Gastrocnemius medialis (tissue), 4 donors: Measurements from ENCODE around the gene RETREG2. TPM values are rescaled to one million over a fixed set of nuclear protein-coding genes. Genes with fewer than 3 reads are reported as not detected.

ENCODE experiments used
- ATAC-seq, 2 donors: fragments of 150-250 bp; one replicate each; pipeline ENCODE4 v1.9.1; 2016
- DNase-seq, 2 donors: peaks; one replicate each; pipeline ENCODE4 v3.0.0-alpha.2; 2019
- H3K27ac ChIP-seq, 4 donors: fragments of 200-600 bp; sonication (generic); 1 replicate in 1 of 4; 2 replicates in 3 of 4; pipeline ENCODE4 v1.5.1; 2016 to 2018; ENCODE audit warnings: mild to moderate bottlenecking in 2 of 4, moderate library complexity in 1 of 4
- H3K27me3 ChIP-seq, 3 donors: fragments of 200-600 bp; sonication (generic) in 2 of 3; 1 replicate in 1 of 3; 2 replicates in 2 of 3; pipeline versions ENCODE4 v1.5.1 to v1.6.0; 2016 to 2019; ENCODE audit warnings: mild to moderate bottlenecking in 1 of 3, moderate library complexity in 1 of 3
- H3K36me3 ChIP-seq, 2 donors: fragments of 200-600 bp; sonication (generic) in 1 of 2; one replicate each; pipeline ENCODE4 v1.5.1; 2017 to 2018
- H3K4me1 ChIP-seq, 2 donors: fragments of 200-600 bp; sonication (generic) in 1 of 2; one replicate each; pipeline ENCODE4 v1.5.1; 2016 to 2017; ENCODE audit warnings: mild to moderate bottlenecking in 2 of 2
- H3K4me3 ChIP-seq, 4 donors: fragments of 200-600 bp; sonication (generic) in 3 of 4; 1 replicate in 1 of 4; 2 replicates in 3 of 4; pipeline ENCODE4 v1.5.1; 2016 to 2019; ENCODE audit warnings: mild to moderate bottlenecking in 2 of 4
- H3K9me3 ChIP-seq, 3 donors: fragments of 200-600 bp; sonication (generic) in 2 of 3; 1 replicate in 1 of 3; 2 replicates in 2 of 3; pipeline ENCODE4 v1.5.1; 2016 to 2019
- POLR2A ChIP-seq, 2 donors: fragments of 450-650 bp; IDR thresholded peaks; one replicate each; pipeline ENCODE4 v1.6.1; 2017; ENCODE audit warnings: antibody characterized with exemption in 2 of 2, mild to moderate bottlenecking in 2 of 2, moderate library complexity in 2 of 2
- in situ Hi-C, 4 donors: fragments of 200-750 bp; cut with MboI; loops; one replicate each; pipeline versions ENCODE4 v1.15.0 to v1.8.0; 2017; ENCODE audit warnings: low sequenced_read_pairs in 4 of 4
- intact Hi-C: fragments of 100-400 bp; cut with DNase I; formaldehyde crosslinking; loops from one replicate; pipeline ENCODE4 v1.15.1; 2023; ENCODE audit warnings: low total_unique reads
- total RNA-seq, 4 donors: library from RNA; depleted of rRNA; stranded (reverse); fragments of >200 nt; gene quantifications; one replicate each; pipeline versions ENCODE4 v1.1.0 to v1.2.3, GENCODE V29; 2016
- TF ChIP-seq, protein P1 (sequence below), 5 experiments: fragments of 450-650 bp in 3 of 5; fragments of 200-600 bp in 2 of 5; sonication (generic) in 2 of 5; IDR thresholded peaks in 4 of 5; conservative IDR thresholded peaks in 1 of 5; 1 replicate in 4 of 5; 2 replicates in 1 of 5; pipeline ENCODE4 v1.5.1; 2016 to 2019; ENCODE audit warnings: antibody characterized with exemption in 5 of 5, mild to moderate bottlenecking in 3 of 5, moderate library complexity in 3 of 5

The RETREG2 gene
- total RNA-seq, 4 donors from 2014 or later, result 39.8 to 57.2 (median 44.9) TPM

- peak in 1 of 2 donors; percentile 12 for ATAC-seq
- TF ChIP-seq, protein P1, sequence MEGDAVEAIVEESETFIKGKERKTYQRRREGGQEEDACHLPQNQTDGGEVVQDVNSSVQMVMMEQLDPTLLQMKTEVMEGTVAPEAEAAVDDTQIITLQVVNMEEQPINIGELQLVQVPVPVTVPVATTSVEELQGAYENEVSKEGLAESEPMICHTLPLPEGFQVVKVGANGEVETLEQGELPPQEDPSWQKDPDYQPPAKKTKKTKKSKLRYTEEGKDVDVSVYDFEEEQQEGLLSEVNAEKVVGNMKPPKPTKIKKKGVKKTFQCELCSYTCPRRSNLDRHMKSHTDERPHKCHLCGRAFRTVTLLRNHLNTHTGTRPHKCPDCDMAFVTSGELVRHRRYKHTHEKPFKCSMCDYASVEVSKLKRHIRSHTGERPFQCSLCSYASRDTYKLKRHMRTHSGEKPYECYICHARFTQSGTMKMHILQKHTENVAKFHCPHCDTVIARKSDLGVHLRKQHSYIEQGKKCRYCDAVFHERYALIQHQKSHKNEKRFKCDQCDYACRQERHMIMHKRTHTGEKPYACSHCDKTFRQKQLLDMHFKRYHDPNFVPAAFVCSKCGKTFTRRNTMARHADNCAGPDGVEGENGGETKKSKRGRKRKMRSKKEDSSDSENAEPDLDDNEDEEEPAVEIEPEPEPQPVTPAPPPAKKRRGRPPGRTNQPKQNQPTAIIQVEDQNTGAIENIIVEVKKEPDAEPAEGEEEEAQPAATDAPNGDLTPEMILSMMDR (IDR thresholded peaks at IDR 0.05 in 4 of 5, conservative IDR thresholded peaks at IDR 0.05 in 1 of 5), result no peak
- TF ChIP-seq POLR2A (IDR thresholded peaks at IDR 0.05), result no peak
- H3K4me3 ChIP-seq, result peak overlapping the region; percentile 73 to 95 (median 90)
Observed at GRCh38 chr2:219228911-219229304, 50.8 kb downstream of the RETREG2 start.

DNA sequence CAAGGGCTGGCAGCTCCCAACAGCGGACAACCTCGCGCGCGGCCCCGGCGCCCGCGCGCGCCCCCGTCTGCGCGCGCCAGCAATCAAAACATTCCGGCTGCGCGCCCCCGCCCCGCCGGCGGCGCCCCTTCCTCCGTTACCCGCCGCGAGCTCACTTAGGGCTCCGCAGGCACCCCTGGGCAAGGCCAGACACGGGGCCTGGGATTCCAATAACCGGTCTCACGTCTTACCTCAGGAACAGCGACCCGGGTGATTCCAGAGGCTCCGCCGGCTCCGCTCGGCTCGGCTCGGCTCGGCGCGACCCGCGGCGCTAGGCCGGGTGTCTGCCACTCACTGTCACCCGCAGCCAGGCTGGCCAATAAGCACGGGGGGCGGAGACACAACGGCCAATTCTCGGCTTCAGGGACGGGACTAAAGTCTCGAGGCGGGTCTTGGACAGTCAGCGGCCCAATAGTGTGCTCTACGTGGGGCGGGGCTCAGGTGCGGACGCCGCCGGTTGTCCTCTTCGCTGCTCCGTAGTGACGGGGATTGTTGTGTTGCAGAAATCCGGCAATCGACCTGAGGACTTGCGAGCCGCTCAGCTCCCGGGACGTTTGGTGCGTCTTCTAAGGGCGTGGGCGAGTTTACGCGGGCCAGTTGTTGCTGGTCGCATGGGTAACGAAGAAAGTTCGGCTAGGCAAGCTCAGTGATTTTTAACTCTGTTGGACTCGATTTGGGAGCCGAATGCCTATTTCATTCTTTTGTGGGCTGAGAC is 51.4 kb downstream of the RETREG2 start, which contains the start of the genes ANKZF1 and ATG9A:
TSS of gene ANKZF1 (plus strand) at position 502 of the 754 bp plus-strand sequence. CDS start 452 bp downstream, outside the sequence.
TSS of gene ATG9A (minus strand) at position 332 of the 754 bp plus-strand sequence. CDS start 1,612 bp downstream, outside the sequence.
- in situ Hi-C loops (no loop called here), intact Hi-C loops (loop anchor here (1.0 to 5.0 kb wide), 7 partner anchors 10 to 268 kb away; partner anchors contain the start of genes DNAJB2, GLB1L, GMPPA and NHEJ1)
- Histone ChIP-seq H3K4me3 (peak within 1 kb of the TSS; percentile 73 to 95 (median 90)), H3K27ac (peak within 1 kb of the TSS; percentile 85 to 99 (median 90)), H3K9me3 (no peaks in the 10 kb centered on the region), H3K27me3 (no peaks in the 10 kb centered on the region), H3K36me3 (peaks cover 2 to 59% of the 10 kb centered on the region in 2 donors), H3K4me1 (peaks cover 22 to 27% of the 10 kb centered on the region in 2 donors)
- peak; percentile 99 to 100 for DNase-seq
- ATAC-seq, result peak; percentile 96 to 98
- TF ChIP-seq POLR2A (IDR thresholded peaks at IDR 0.05), result peak; percentile 93 to 95
- TF ChIP-seq, protein P1 (IDR thresholded peaks at IDR 0.05 in 4 of 5, conservative IDR thresholded peaks at IDR 0.05 in 1 of 5), result peak in 1 of 5 experiments; percentile 17

More at GRCh38 chr2:219228911-219229304, 50.8 kb downstream of the RETREG2 start:
- Histone ChIP-seq H3K27me3 (no peaks in the 10 kb centered on the region), H3K4me1 (peaks cover 22 to 27% of the 10 kb centered on the region in 2 donors), H3K36me3 (peaks cover 4 to 59% of the 10 kb centered on the region in 2 donors), H3K27ac (peak overlapping the region; percentile 85 to 99 (median 90)), H3K9me3 (no peaks in the 10 kb centered on the region)
- intact Hi-C loops (loop anchor here (1.0 to 5.0 kb wide), 7 partner anchors 10 to 268 kb away; partner anchors contain the start of genes DNAJB2, GLB1L, GMPPA and NHEJ1), in situ Hi-C loops (no loop called here)
- DNase-seq, result peak in 1 of 2 donors; percentile 49

DNA sequence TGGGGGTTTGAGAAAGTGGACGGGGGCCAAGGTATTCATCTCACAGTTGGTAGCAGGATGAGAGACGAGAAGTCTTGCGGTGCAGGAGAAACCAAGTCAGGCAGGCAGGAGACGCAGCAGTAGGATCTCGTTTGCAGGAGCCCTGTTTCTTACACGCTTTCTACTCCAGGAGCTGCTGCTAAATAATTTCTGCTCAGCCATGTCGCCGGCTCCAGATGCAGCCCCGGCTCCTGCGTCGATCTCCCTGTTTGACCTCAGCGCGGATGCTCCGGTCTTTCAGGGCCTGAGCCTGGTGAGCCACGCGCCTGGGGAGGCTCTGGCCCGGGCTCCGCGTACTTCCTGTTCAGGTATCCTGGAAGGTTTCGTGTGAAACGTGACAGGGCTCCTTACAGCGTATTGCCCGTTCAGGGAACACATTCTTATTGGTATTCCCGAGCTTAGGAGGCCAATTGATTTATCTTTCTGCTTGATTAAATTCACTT is 52.0 kb downstream of the RETREG2 start:
- DNase-seq (peak in 1 of 2 donors; percentile 52), ATAC-seq (peak; percentile 21 to 26)
- Histone ChIP-seq H3K9me3 (no peaks in the 10 kb centered on the region), H3K27me3 (no peaks in the 10 kb centered on the region), H3K36me3 (peaks cover 0 to 59% of the 10 kb centered on the region in 2 donors), H3K4me1 (peaks cover 22 to 27% of the 10 kb centered on the region in 2 donors), H3K4me3 (peak overlapping the region; percentile 73 to 92 (median 82)), H3K27ac (peak overlapping the region; percentile 85 to 99 (median 90))
- TF ChIP-seq, protein P1 (IDR thresholded peaks at IDR 0.05 in 4 of 5, conservative IDR thresholded peaks at IDR 0.05 in 1 of 5), result no peak
- TF ChIP-seq POLR2A (IDR thresholded peaks at IDR 0.05), result no peak
- in situ Hi-C loops, result no loop called here
- intact Hi-C loops, result no loop called here

GRCh38 chr2:219234331-219234730 is 56.3 kb downstream of the RETREG2 start:
- Histone ChIP-seq H3K36me3 (peaks cover 0 to 66% of the 10 kb centered on the region in 2 donors), H3K27ac (no peak overlapping the region), H3K27me3 (no peaks in the 10 kb centered on the region), H3K4me1 (peaks cover 10 to 12% of the 10 kb centered on the region in 2 donors), H3K4me3 (no peak overlapping the region), H3K9me3 (no peaks in the 10 kb centered on the region)
- DNase-seq (no peak), ATAC-seq (no peak)
- in situ Hi-C loops (no loop called here), intact Hi-C loops (no loop called here)
- TF ChIP-seq, protein P1 (IDR thresholded peaks at IDR 0.05 in 4 of 5, conservative IDR thresholded peaks at IDR 0.05 in 1 of 5), result no peak
- no peak for TF ChIP-seq POLR2A (IDR thresholded peaks at IDR 0.05)

Other genes starting within 250 kb of the RETREG2 start
- gene CDK5R2, start 218.6 kb upstream of the RETREG2 start, total RNA-seq, result not detected
- gene FEV, start 193.1 kb upstream of the RETREG2 start, total RNA-seq, result not detected
- gene CRYBA2, start 184.9 kb upstream of the RETREG2 start, total RNA-seq, result not detected
- gene CFAP65, start 136.8 kb upstream of the RETREG2 start, total RNA-seq, result under 1 TPM in 1 of 4 donors, not detected in 3; 0.09 TPM
- under 1 TPM in 1 of 4 donors, not detected in 3; 0.27 TPM for gene IHH, start 117.4 kb upstream of the RETREG2 start, total RNA-seq
- gene NHEJ1, start 17.5 kb upstream of the RETREG2 start, total RNA-seq, result 10 to 100 TPM; 24.5 to 39.0 (median 26.4) TPM
- 1 to 10 TPM in 1 of 4 donors, under 1 TPM in 1, not detected in 2; 0.11 to 1.5 TPM for gene SLC23A3, start 8.2 kb upstream of the RETREG2 start, total RNA-seq
- gene CNPPD1, start 1.4 kb upstream of the RETREG2 start, total RNA-seq, result 100 to 1,000 TPM in 1 of 4 donors, 10 to 100 TPM in 3; 53.5 to 114 (median 55.9) TPM
- gene ZFAND2B, start 28.5 kb downstream of the RETREG2 start, total RNA-seq, result 10 to 100 TPM; 33.2 to 60.8 (median 41.2) TPM
- gene ABCB6, start 40.7 kb downstream of the RETREG2 start, total RNA-seq, result 10 to 100 TPM; 15.0 to 45.8 (median 31.8) TPM
- 100 to 1,000 TPM; 111 to 208 (median 176) TPM for gene ATG9A, start 51.4 kb downstream of the RETREG2 start, total RNA-seq
- gene ANKZF1, start 51.5 kb downstream of the RETREG2 start, total RNA-seq, result 10 to 100 TPM; 13.0 to 23.0 (median 19.1) TPM
- 1 to 10 TPM; 1.0 to 3.6 (median 1.3) TPM for gene GLB1L, start 67.2 kb downstream of the RETREG2 start, total RNA-seq
- gene STK16, start 67.2 kb downstream of the RETREG2 start, total RNA-seq, result 10 to 100 TPM in 3 of 4 donors, 1 to 10 TPM in 1; 4.4 to 19.3 (median 14.2) TPM
- not detected for gene TUBA4B, start 75.0 kb downstream of the RETREG2 start, total RNA-seq
- 100 to 1,000 TPM; 351 to 797 (median 386) TPM for gene TUBA4A, start 75.6 kb downstream of the RETREG2 start, total RNA-seq
- 10 to 100 TPM; 58.6 to 76.5 (median 71.8) TPM for gene DNAJB2, start 101.1 kb downstream of the RETREG2 start, total RNA-seq
- gene PTPRN, start 131.1 kb downstream of the RETREG2 start, total RNA-seq, result not detected
- gene RESP18, start 154.5 kb downstream of the RETREG2 start, total RNA-seq, result not detected
- 100 to 1,000 TPM in 1 of 4 donors, 10 to 100 TPM in 3; 56.0 to 147 (median 65.3) TPM for gene DNPEP, start 209.6 kb downstream of the RETREG2 start, total RNA-seq
- gene DES, start 240.1 kb downstream of the RETREG2 start, total RNA-seq, result over 10,000 TPM; 19,008 to 28,635 (median 23,575) TPM